Inferior parietal cortex (tissue), 1 donor: Measurements from ENCODE around the gene NOMO2.
"Not testable (repeated sequence)": the region's sequence is repeated elsewhere in the genome, so short reads cannot be mapped to it uniquely, and the experiment has no call there.

Experiments
- DNase-seq: peaks from one replicate; pipeline ENCODE4 v3.0.0-alpha.2; 2016; ENCODE audit errors: extremely low spot score

Gene NOMO2

GRCh38 chr16:18561727-18562314, at the start of gene NOMO2:
TSS of gene NOMO2 (minus strand) at chr16:18562097. CDS start at chr16:18562040, 57 bp downstream.
- DNase-seq = not testable (repeated sequence)

GRCh38 chr16:18610147-18610803, 48.4 kb upstream of the NOMO2 start:
- DNase-seq = not testable (repeated sequence)

- not testable (repeated sequence) for DNase-seq
Observed at GRCh38 chr16:18608271-18608670, 46.4 kb upstream of the NOMO2 start.

GRCh38 chr16:18603572-18604246, 41.8 kb upstream of the NOMO2 start:
- DNase-seq = not testable (repeated sequence)

GRCh38 chr16:18598582-18598981, 36.7 kb upstream of the NOMO2 start:
- DNase-seq = not testable (repeated sequence)

- not testable (repeated sequence) for DNase-seq
Observed at GRCh38 chr16:18597734-18598133, 35.8 kb upstream of the NOMO2 start.

GRCh38 chr16:18597319-18597718, 35.4 kb upstream of the NOMO2 start:
- not testable (repeated sequence) for DNase-seq

GRCh38 chr16:18595796-18596195, 33.9 kb upstream of the NOMO2 start:
- DNase-seq = not testable (repeated sequence)

- not testable (repeated sequence) for DNase-seq
Observed at GRCh38 chr16:18594880-18595279, 33.0 kb upstream of the NOMO2 start.

- DNase-seq = not testable (repeated sequence)
Observed at GRCh38 chr16:18593904-18594303, 32.0 kb upstream of the NOMO2 start.

GRCh38 chr16:18592982-18593381, 31.1 kb upstream of the NOMO2 start:
- DNase-seq = not testable (repeated sequence)

- not testable (repeated sequence) for DNase-seq
Observed at GRCh38 chr16:18591908-18592307, 30.0 kb upstream of the NOMO2 start.

GRCh38 chr16:18591441-18591840, 29.5 kb upstream of the NOMO2 start:
- DNase-seq = not testable (repeated sequence)

- DNase-seq = not testable (repeated sequence)
Observed at GRCh38 chr16:18589806-18590205, 27.9 kb upstream of the NOMO2 start.

GRCh38 chr16:18586560-18587540, 25.0 kb upstream of the NOMO2 start:
- DNase-seq = not testable (repeated sequence)

- DNase-seq = not testable (repeated sequence)
Observed at GRCh38 chr16:18585789-18586188, 23.9 kb upstream of the NOMO2 start.

- DNase-seq = no peak
Observed at GRCh38 chr16:18582902-18583301, 21.0 kb upstream of the NOMO2 start.

GRCh38 chr16:18580396-18580795, 18.5 kb upstream of the NOMO2 start:
- DNase-seq = not testable (repeated sequence)

- DNase-seq = not testable (repeated sequence)
Observed at GRCh38 chr16:18579261-18579660, 17.4 kb upstream of the NOMO2 start.

- DNase-seq = not testable (repeated sequence)
Observed at GRCh38 chr16:18577942-18578341, 16.0 kb upstream of the NOMO2 start.

GRCh38 chr16:18575945-18576344, 14.0 kb upstream of the NOMO2 start:
- not testable (repeated sequence) for DNase-seq
